ENCODE data around the gene ZDHHC3. TPM values are rescaled to one million over a fixed set of nuclear protein-coding genes. Genes with fewer than 3 reads are reported as not detected.

ZDHHC3 gene
- total and polyA plus RNA-seq, 7 experiments from 2014 or later = 33.7 to 54.0 (median 45.0) TPM

- intact Hi-C loops (cut with micrococcal nuclease) = no loop called here
- peaks cover 0 to 2% (median 0%) of the 10 kb centered on the region in 11 donors for H3K9me3 Mint-ChIP-seq
- Histone ChIP-seq H3K27ac (ENCODE audit: low read depth, low read length) (no peak overlapping the region), H3K9me3 (ENCODE audit: control insufficient read depth in 2 of 3, low read length in 3 of 3) (no peaks in the 10 kb centered on the region), H3K27me3 (ENCODE audit: control insufficient read depth in 2 of 2, insufficient read depth in 2 of 2, low read length in 2 of 2) (no peaks in the 10 kb centered on the region), H3K4me1 (ENCODE audit: control insufficient read depth in 2 of 2, insufficient read depth in 2 of 2, low read length in 2 of 2) (no peaks in the 10 kb centered on the region), H3K36me3 (ENCODE audit: control insufficient read depth in 2 of 3, insufficient read depth in 3 of 3, low read length in 3 of 3) (peaks cover 0 to 74% (median 3%) of the 10 kb centered on the region in 3 experiments), H3K4me3 (ENCODE audit: low read length) (no peak overlapping the region)
- ChIA-PET CTCF (no interaction called here), POLR2A (no interaction called here)
- H3K36me3 Mint-ChIP-seq = peaks cover 11 to 53% (median 21%) of the 10 kb centered on the region in 5 donors
- DNase-seq (no peak), ATAC-seq (no peak)
- peak overlapping the region in 1 of 9 donors; percentile 16 for H3K27ac Mint-ChIP-seq
- peaks cover 6 to 19% (median 13%) of the 10 kb centered on the region in 7 donors for H3K4me1 Mint-ChIP-seq
- no peak overlapping the region for H3K4me3 Mint-ChIP-seq
- no peaks in the 10 kb centered on the region for H3K27me3 Mint-ChIP-seq
Observed at GRCh38 chr3:44931791-44932190, 44.2 kb downstream of the ZDHHC3 start.

GRCh38 chr3:44930911-44931310 is 45.1 kb downstream of the ZDHHC3 start:
- Mint-ChIP-seq H3K4me3 (no peak overlapping the region), H3K27me3 (no peaks in the 10 kb centered on the region), H3K27ac (no peak overlapping the region), H3K4me1 (peaks cover 0 to 13% (median 8%) of the 10 kb centered on the region in 7 donors), H3K9me3 (peaks cover 0 to 2% (median 0%) of the 10 kb centered on the region in 11 donors), H3K36me3 (peaks cover 11 to 53% (median 17%) of the 10 kb centered on the region in 5 donors)
- ATAC-seq (no peak), DNase-seq (no peak)
- Histone ChIP-seq H3K27ac (ENCODE audit: low read depth, low read length) (no peak overlapping the region), H3K36me3 (ENCODE audit: control insufficient read depth in 2 of 3, insufficient read depth in 3 of 3, low read length in 3 of 3) (peaks cover 0 to 82% (median 3%) of the 10 kb centered on the region in 3 experiments), H3K4me3 (ENCODE audit: low read length) (no peak overlapping the region), H3K9me3 (ENCODE audit: control insufficient read depth in 2 of 3, low read length in 3 of 3) (no peaks in the 10 kb centered on the region), H3K4me1 (ENCODE audit: control insufficient read depth in 2 of 2, insufficient read depth in 2 of 2, low read length in 2 of 2) (no peaks in the 10 kb centered on the region), H3K27me3 (ENCODE audit: control insufficient read depth in 2 of 2, insufficient read depth in 2 of 2, low read length in 2 of 2) (no peaks in the 10 kb centered on the region)
- intact Hi-C loops (cut with micrococcal nuclease) = no loop called here
- ChIA-PET POLR2A (no interaction called here), CTCF (no interaction called here)

- no peaks in the 10 kb centered on the region for H3K9me3 Mint-ChIP-seq
- ChIA-PET POLR2A (no interaction called here), CTCF (interaction anchor here (0.5 to 0.7 kb wide), 2 partner anchors 91 to 726 kb away, joined by 3 read pairs; no protein-coding TSS in a partner anchor)
- no peak overlapping the region for H3K27ac Mint-ChIP-seq
- Histone ChIP-seq H3K4me3 (ENCODE audit: low read length) (no peak overlapping the region), H3K36me3 (ENCODE audit: control insufficient read depth in 2 of 3, insufficient read depth in 3 of 3, low read length in 3 of 3) (peaks cover 0 to 90% (median 3%) of the 10 kb centered on the region in 3 experiments), H3K27ac (ENCODE audit: low read depth, low read length) (no peak overlapping the region), H3K9me3 (ENCODE audit: control insufficient read depth in 2 of 3, low read length in 3 of 3) (no peaks in the 10 kb centered on the region), H3K4me1 (ENCODE audit: control insufficient read depth in 2 of 2, insufficient read depth in 2 of 2, low read length in 2 of 2) (no peaks in the 10 kb centered on the region), H3K27me3 (ENCODE audit: control insufficient read depth in 2 of 2, insufficient read depth in 2 of 2, low read length in 2 of 2) (no peaks in the 10 kb centered on the region)
- H3K36me3 Mint-ChIP-seq = peaks cover 11 to 53% (median 18%) of the 10 kb centered on the region in 5 donors
- no peaks in the 10 kb centered on the region for H3K27me3 Mint-ChIP-seq
- DNase-seq (no peak), ATAC-seq (no peak)
- H3K4me3 Mint-ChIP-seq = no peak overlapping the region
- H3K4me1 Mint-ChIP-seq = peaks cover 0 to 13% (median 3%) of the 10 kb centered on the region in 7 donors
- intact Hi-C loops (cut with micrococcal nuclease) = no loop called here
Observed at GRCh38 chr3:44929782-44930181, 46.2 kb downstream of the ZDHHC3 start.

- no peaks in the 10 kb centered on the region for H3K4me1 Mint-ChIP-seq
Observed at GRCh38 chr3:44927371-44927770, 48.6 kb downstream of the ZDHHC3 start.

GRCh38 chr3:44926921-44927320 is 49.1 kb downstream of the ZDHHC3 start:
- peak overlapping the region in 2 of 9 donors; percentile 59 to 79 for H3K27ac Mint-ChIP-seq
- H3K27me3 ChIP-seq (ENCODE audit: control insufficient read depth in 2 of 2, insufficient read depth in 2 of 2, low read length in 2 of 2) = no peaks in the 10 kb centered on the region
- DNase-seq = no peak
- no peak overlapping the region for H3K4me3 ChIP-seq (ENCODE audit: low read length)
- H3K4me3 Mint-ChIP-seq = no peak overlapping the region
- ChIA-PET CTCF (no interaction called here), POLR2A (no interaction called here)
- H3K27me3 Mint-ChIP-seq = no peaks in the 10 kb centered on the region
- peaks cover 9 to 51% (median 20%) of the 10 kb centered on the region in 5 donors for H3K36me3 Mint-ChIP-seq
- no peaks in the 10 kb centered on the region for H3K9me3 ChIP-seq (ENCODE audit: control insufficient read depth in 2 of 3, low read length in 3 of 3)
- H3K9me3 Mint-ChIP-seq = no peaks in the 10 kb centered on the region
- ATAC-seq = no peak
- peaks cover 0 to 86% (median 1%) of the 10 kb centered on the region in 3 experiments for H3K36me3 ChIP-seq (ENCODE audit: control insufficient read depth in 2 of 3, insufficient read depth in 3 of 3, low read length in 3 of 3)
- H3K4me1 ChIP-seq (ENCODE audit: control insufficient read depth in 2 of 2, insufficient read depth in 2 of 2, low read length in 2 of 2) = no peaks in the 10 kb centered on the region
- H3K27ac ChIP-seq (ENCODE audit: low read depth, low read length) = no peak overlapping the region
- H3K4me1 Mint-ChIP-seq = no peaks in the 10 kb centered on the region
- intact Hi-C loops (cut with micrococcal nuclease) = no loop called here

More at GRCh38 chr3:44927371-44927770, 48.6 kb downstream of the ZDHHC3 start:
- DNase-seq (no peak), ATAC-seq (no peak)
- no peaks in the 10 kb centered on the region for H3K4me1 ChIP-seq (ENCODE audit: control insufficient read depth in 2 of 2, insufficient read depth in 2 of 2, low read length in 2 of 2)
- ChIA-PET POLR2A (no interaction called here), CTCF (no interaction called here)
- H3K4me3 ChIP-seq (ENCODE audit: low read length) = no peak overlapping the region
- Mint-ChIP-seq H3K4me3 (no peak overlapping the region), H3K27ac (peak overlapping the region in 2 of 9 donors; percentile 59 to 79), H3K27me3 (no peaks in the 10 kb centered on the region), H3K9me3 (no peaks in the 10 kb centered on the region), H3K36me3 (peaks cover 7 to 48% (median 20%) of the 10 kb centered on the region in 5 donors)
- intact Hi-C loops (cut with micrococcal nuclease) = no loop called here
- H3K27me3 ChIP-seq (ENCODE audit: control insufficient read depth in 2 of 2, insufficient read depth in 2 of 2, low read length in 2 of 2) = no peaks in the 10 kb centered on the region
- H3K36me3 ChIP-seq (ENCODE audit: control insufficient read depth in 2 of 3, insufficient read depth in 3 of 3, low read length in 3 of 3) = peaks cover 0 to 86% (median 3%) of the 10 kb centered on the region in 3 experiments
- H3K27ac ChIP-seq (ENCODE audit: low read depth, low read length) = no peak overlapping the region
- no peaks in the 10 kb centered on the region for H3K9me3 ChIP-seq (ENCODE audit: control insufficient read depth in 2 of 3, low read length in 3 of 3)

GRCh38 chr3:44926172-44926571 is 49.8 kb downstream of the ZDHHC3 start:
- H3K27me3 Mint-ChIP-seq = no peaks in the 10 kb centered on the region
- DNase-seq (no peak), ATAC-seq (no peak)
- no peaks in the 10 kb centered on the region for H3K9me3 ChIP-seq (ENCODE audit: control insufficient read depth in 2 of 3, low read length in 3 of 3)
- peaks cover 0 to 83% (median 0%) of the 10 kb centered on the region in 3 experiments for H3K36me3 ChIP-seq (ENCODE audit: control insufficient read depth in 2 of 3, insufficient read depth in 3 of 3, low read length in 3 of 3)
- H3K4me1 ChIP-seq (ENCODE audit: control insufficient read depth in 2 of 2, insufficient read depth in 2 of 2, low read length in 2 of 2) = no peaks in the 10 kb centered on the region
- H3K36me3 Mint-ChIP-seq = peaks cover 11 to 57% (median 21%) of the 10 kb centered on the region in 5 donors
- POLR2A ChIA-PET = no interaction called here
- intact Hi-C loops (cut with micrococcal nuclease) = no loop called here
- no peak overlapping the region for H3K4me3 ChIP-seq (ENCODE audit: low read length)
- no peaks in the 10 kb centered on the region for H3K4me1 Mint-ChIP-seq
- H3K4me3 Mint-ChIP-seq = no peak overlapping the region
- no peaks in the 10 kb centered on the region for H3K27me3 ChIP-seq (ENCODE audit: control insufficient read depth in 2 of 2, insufficient read depth in 2 of 2, low read length in 2 of 2)
- H3K27ac Mint-ChIP-seq = peak overlapping the region in 1 of 9 donors; percentile 27
- CTCF ChIA-PET = no interaction called here
- no peaks in the 10 kb centered on the region for H3K9me3 Mint-ChIP-seq
- H3K27ac ChIP-seq (ENCODE audit: low read depth, low read length) = no peak overlapping the region

GRCh38 chr3:44924457-44925084 is 51.4 kb downstream of the ZDHHC3 start:
- peak overlapping the region in 2 of 9 donors; percentile 14 to 18 for H3K27ac Mint-ChIP-seq
- Histone ChIP-seq H3K4me1 (ENCODE audit: control insufficient read depth in 2 of 2, insufficient read depth in 2 of 2, low read length in 2 of 2) (no peaks in the 10 kb centered on the region), H3K36me3 (ENCODE audit: control insufficient read depth in 2 of 3, insufficient read depth in 3 of 3, low read length in 3 of 3) (peaks cover 0 to 67% (median 0%) of the 10 kb centered on the region in 3 experiments), H3K27ac (ENCODE audit: low read depth, low read length) (no peak overlapping the region), H3K9me3 (ENCODE audit: control insufficient read depth in 2 of 3, low read length in 3 of 3) (no peaks in the 10 kb centered on the region), H3K4me3 (ENCODE audit: low read length) (no peak overlapping the region), H3K27me3 (ENCODE audit: control insufficient read depth in 2 of 2, insufficient read depth in 2 of 2, low read length in 2 of 2) (no peaks in the 10 kb centered on the region)
- no peaks in the 10 kb centered on the region for H3K27me3 Mint-ChIP-seq
- H3K36me3 Mint-ChIP-seq = peaks cover 11 to 64% (median 21%) of the 10 kb centered on the region in 5 donors
- ChIA-PET CTCF (interaction anchor here (0.6 kb wide), 1 partner anchor 394 kb away, joined by 6 read pairs; no protein-coding TSS in a partner anchor), POLR2A (no interaction called here)
- H3K9me3 Mint-ChIP-seq = no peaks in the 10 kb centered on the region
- no peaks in the 10 kb centered on the region for H3K4me1 Mint-ChIP-seq
- DNase-seq (no peak), ATAC-seq (no peak)
- H3K4me3 Mint-ChIP-seq = no peak overlapping the region
- intact Hi-C loops (cut with micrococcal nuclease) = no loop called here
